T-helper 2 cell (primary cell): ENCODE results near the gene RIOK3.
"Not testable (repeated sequence)": the region's sequence is repeated elsewhere in the genome, so short reads cannot be mapped to it uniquely, and the experiment has no call there.

Experiments
- DNase-seq, 5 experiments: peaks; one replicate each; pipeline versions ENCODE4 v3.0.0 to v3.0.0-alpha.2; 2012 to 2022

RIOK3 gene

GRCh38 chr18:23499291-23499781 lies 46.2 kb downstream of the RIOK3 start:
- DNase-seq, result no peak

- no peak for DNase-seq
These were observed 48.5 kb downstream of the RIOK3 start for GRCh38 chr18:23501626-23502025.

- DNase-seq, result no peak
These were observed 49.5 kb downstream of the RIOK3 start for GRCh38 chr18:23502516-23503037.

GRCh38 chr18:23503038-23503962 lies 50.2 kb downstream of the RIOK3 start, which contains the start of gene RMC1:
RMC1 (plus strand) TSS chr18:23503511; CDS start chr18:23503619, 108 bp downstream.
- DNase-seq, result peak; percentile 92 to 98 (median 96)

- peak in 1 of 5 experiments; percentile 24 for DNase-seq
These were observed 50.9 kb downstream of the RIOK3 start for GRCh38 chr18:23503963-23504344.

GRCh38 chr18:23504720-23505119 lies 51.6 kb downstream of the RIOK3 start:
- DNase-seq, result peak in 1 of 5 experiments; percentile 85

- DNase-seq, result no peak
These were observed 53.3 kb downstream of the RIOK3 start for GRCh38 chr18:23506393-23506792.

- DNase-seq, result not testable (repeated sequence)
These were observed 57.8 kb downstream of the RIOK3 start for GRCh38 chr18:23510923-23511322.

GRCh38 chr18:23512216-23512615 lies 59.1 kb downstream of the RIOK3 start:
- DNase-seq, result not testable (repeated sequence)

- peak in 1 of 5 experiments; percentile 18 for DNase-seq
These were observed 59.6 kb downstream of the RIOK3 start for GRCh38 chr18:23512641-23513040.

- DNase-seq, result peak; percentile 36 to 78 (median 57)
These were observed 62.9 kb downstream of the RIOK3 start for GRCh38 chr18:23515911-23516546.

- DNase-seq, result no peak
These were observed 66.6 kb downstream of the RIOK3 start for GRCh38 chr18:23519734-23520133.

- DNase-seq, result no peak
These were observed 68.2 kb downstream of the RIOK3 start for GRCh38 chr18:23521271-23521670.

GRCh38 chr18:23521907-23522306 lies 68.8 kb downstream of the RIOK3 start:
- DNase-seq, result no peak

- no peak for DNase-seq
These were observed 70.5 kb downstream of the RIOK3 start for GRCh38 chr18:23523429-23524212.

GRCh38 chr18:23524213-23524707 lies 71.2 kb downstream of the RIOK3 start:
- DNase-seq, result no peak

GRCh38 chr18:23526501-23527063 lies 73.5 kb downstream of the RIOK3 start:
- no peak for DNase-seq

- no peak for DNase-seq
These were observed 75.7 kb downstream of the RIOK3 start for GRCh38 chr18:23528580-23529472.

GRCh38 chr18:23529604-23530003 lies 76.5 kb downstream of the RIOK3 start:
- DNase-seq, result no peak

- no peak for DNase-seq
These were observed 77.1 kb downstream of the RIOK3 start for GRCh38 chr18:23530195-23530594.

GRCh38 chr18:23531912-23532311 lies 78.8 kb downstream of the RIOK3 start:
- no peak for DNase-seq
